Sigmoid colon (tissue), 4 donors: ENCODE results near the gene MPPED1.

Experiments
- CTCF ChIP-seq, 4 experiments: fragments of 450-650 bp in 3 of 4; fragments of 200-600 bp in 1 of 4; IDR thresholded peaks; one replicate each; pipeline ENCODE4 v1.5.1; 2016 to 2019; ENCODE audit warnings: antibody characterized with exemption in 4 of 4, mild to moderate bottlenecking in 3 of 4, moderate library complexity in 2 of 4
- EP300 ChIP-seq, 4 donors: sonication (generic); formaldehyde crosslinking; IDR thresholded peaks; one replicate each; pipeline ENCODE4 v1.6.1; 2017; ENCODE audit warnings: antibody characterized with exemption in 4 of 4
- POLR2A ChIP-seq, 2 donors: fragments of 450-650 bp; IDR thresholded peaks; one replicate each; pipeline ENCODE4 v1.6.1; 2016; ENCODE audit warnings: antibody characterized with exemption in 2 of 2, mild to moderate bottlenecking in 2 of 2, moderate library complexity in 2 of 2
- POLR2AphosphoS5 ChIP-seq, 4 donors: sonication (generic); formaldehyde crosslinking; IDR thresholded peaks; one replicate each; pipeline ENCODE4 v1.6.1; 2017; ENCODE audit warnings: antibody characterized with exemption in 4 of 4

DNA sequence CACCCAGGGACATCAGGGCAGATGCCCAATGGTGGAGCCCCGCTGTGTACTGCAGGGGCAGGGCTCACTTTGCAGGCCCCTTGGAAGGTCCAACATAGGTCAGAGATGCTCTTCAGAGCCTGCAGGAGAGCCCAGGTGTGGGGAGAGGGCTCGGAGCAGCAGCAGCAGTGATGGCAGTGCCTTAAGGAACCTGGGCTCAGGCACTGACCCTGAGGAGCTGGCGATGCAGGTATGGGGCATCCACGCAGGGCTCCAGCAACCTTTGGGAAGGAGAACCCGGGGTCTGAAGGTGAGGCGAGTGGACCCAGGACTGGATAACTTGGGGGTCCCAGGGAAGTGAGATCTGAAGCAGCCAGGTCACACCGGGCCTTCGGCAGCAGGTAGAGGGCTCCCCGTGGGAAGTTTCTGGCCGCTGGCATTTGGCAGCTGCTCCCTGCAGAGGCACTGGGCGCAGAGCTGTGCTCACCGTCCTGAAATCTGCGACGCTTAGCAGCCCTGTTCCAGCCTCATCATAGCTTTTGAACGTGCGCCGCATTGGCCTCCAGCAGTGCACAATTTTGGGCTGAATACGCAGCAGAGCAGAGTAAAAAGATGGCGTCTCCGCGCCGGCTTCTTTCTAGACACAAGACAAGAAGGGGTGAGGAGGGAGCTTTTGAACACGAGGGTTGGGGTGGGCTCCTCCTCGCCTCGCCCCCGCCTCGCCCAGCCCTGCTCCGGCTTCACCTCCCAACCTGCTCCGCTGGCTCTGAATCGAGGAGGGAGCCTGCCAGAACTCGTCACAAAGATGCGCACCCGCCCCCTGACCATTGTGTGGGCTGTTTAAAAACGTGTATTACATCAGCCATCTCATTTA, 118.8 kb downstream of the MPPED1 start:
- no peak for TF ChIP-seq CTCF (IDR thresholded peaks at IDR 0.05)
- no peak for TF ChIP-seq POLR2A (IDR thresholded peaks at IDR 0.05)
- no peak for TF ChIP-seq EP300 (IDR thresholded peaks at IDR 0.05)
- no peak for TF ChIP-seq POLR2AphosphoS5 (IDR thresholded peaks at IDR 0.05)
